ENCODE results near the gene RASGRF1.

Gene RASGRF1

GRCh38 chr15:79078763-79079410 is 11.7 kb downstream of the RASGRF1 start:
- no peak overlapping the region for H3K4me3 ChIP-seq (ENCODE audit: low read length)
- no peak for DNase-seq (ENCODE audit: low read depth)
- no peak for TF ChIP-seq CTCF (conservative IDR thresholded peaks at IDR 0.05; ENCODE audit: low read depth, low read length)

- no peak for TF ChIP-seq CTCF (conservative IDR thresholded peaks at IDR 0.05; ENCODE audit: low read depth, low read length)
- no peak overlapping the region for H3K4me3 ChIP-seq (ENCODE audit: low read length)
- DNase-seq (ENCODE audit: low read depth) = no peak
Measured at GRCh38 chr15:79078003-79078402, 12.6 kb downstream of the RASGRF1 start.

- no peak for DNase-seq (ENCODE audit: low read depth)
- no peak overlapping the region for H3K4me3 ChIP-seq (ENCODE audit: low read length)
- no peak for TF ChIP-seq CTCF (conservative IDR thresholded peaks at IDR 0.05; ENCODE audit: low read depth, low read length)
Measured at GRCh38 chr15:79076661-79077060, 13.9 kb downstream of the RASGRF1 start.

- no peak for TF ChIP-seq CTCF (conservative IDR thresholded peaks at IDR 0.05; ENCODE audit: low read depth, low read length)
- DNase-seq (ENCODE audit: low read depth) = no peak
- H3K4me3 ChIP-seq (ENCODE audit: low read length) = no peak overlapping the region
Measured at GRCh38 chr15:79075256-79075655, 15.3 kb downstream of the RASGRF1 start.

- H3K4me3 ChIP-seq (ENCODE audit: low read length) = no peak overlapping the region
- DNase-seq (ENCODE audit: low read depth) = no peak
- TF ChIP-seq CTCF (conservative IDR thresholded peaks at IDR 0.05; ENCODE audit: low read depth, low read length) = no peak
Measured at GRCh38 chr15:79073336-79073735, 17.2 kb downstream of the RASGRF1 start.

GRCh38 chr15:79071901-79072300 is 18.7 kb downstream of the RASGRF1 start:
- TF ChIP-seq CTCF (conservative IDR thresholded peaks at IDR 0.05; ENCODE audit: low read depth, low read length) = no peak
- no peak overlapping the region for H3K4me3 ChIP-seq (ENCODE audit: low read length)
- no peak for DNase-seq (ENCODE audit: low read depth)

GRCh38 chr15:79068790-79069189 is 21.8 kb downstream of the RASGRF1 start:
- DNase-seq (ENCODE audit: low read depth) = no peak
- no peak for TF ChIP-seq CTCF (conservative IDR thresholded peaks at IDR 0.05; ENCODE audit: low read depth, low read length)
- no peak overlapping the region for H3K4me3 ChIP-seq (ENCODE audit: low read length)
